ENCODE measurements around the gene FYCO1.

Gene FYCO1

DNA sequence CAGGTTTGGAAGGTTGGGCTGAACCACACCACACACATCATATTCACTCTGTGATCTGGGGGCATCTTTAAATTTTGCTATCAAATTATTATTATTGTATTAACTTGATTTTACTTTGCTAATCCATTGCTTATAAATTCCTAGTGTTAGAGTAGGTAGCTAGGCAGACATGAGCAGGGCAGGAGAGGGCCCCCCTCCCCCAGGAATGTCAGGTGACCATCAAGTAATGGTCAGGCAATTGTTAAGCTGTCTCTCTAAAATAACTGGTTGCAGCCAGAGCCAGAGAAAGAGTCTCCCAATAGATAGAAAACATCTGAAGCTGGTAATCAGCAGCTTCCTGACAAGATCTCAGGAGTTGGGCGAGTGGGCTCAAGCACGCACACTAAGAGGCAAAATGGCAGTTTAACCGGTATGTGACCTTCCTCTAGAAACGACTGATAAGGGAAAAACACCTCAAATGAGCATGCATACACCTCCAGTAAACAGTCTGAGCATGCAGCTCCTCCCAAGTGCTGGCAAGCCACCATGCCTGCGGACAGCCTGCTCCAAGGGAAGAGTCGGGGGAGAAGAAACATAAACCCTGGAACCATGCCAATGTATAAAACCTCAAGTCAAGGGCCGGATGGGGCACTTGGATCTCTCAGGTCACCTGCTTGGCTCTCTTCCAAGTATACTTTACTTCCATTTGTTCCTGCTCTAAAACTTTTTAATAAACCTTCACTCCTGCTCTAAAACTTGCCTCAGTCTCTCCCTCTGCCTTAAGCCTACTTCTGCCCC lies 55.4 kb downstream of the FYCO1 start:
- no peak for DNase-seq

GRCh38 chr3:45939341-45939771 lies 56.3 kb downstream of the FYCO1 start:
- no peak for DNase-seq

DNA sequence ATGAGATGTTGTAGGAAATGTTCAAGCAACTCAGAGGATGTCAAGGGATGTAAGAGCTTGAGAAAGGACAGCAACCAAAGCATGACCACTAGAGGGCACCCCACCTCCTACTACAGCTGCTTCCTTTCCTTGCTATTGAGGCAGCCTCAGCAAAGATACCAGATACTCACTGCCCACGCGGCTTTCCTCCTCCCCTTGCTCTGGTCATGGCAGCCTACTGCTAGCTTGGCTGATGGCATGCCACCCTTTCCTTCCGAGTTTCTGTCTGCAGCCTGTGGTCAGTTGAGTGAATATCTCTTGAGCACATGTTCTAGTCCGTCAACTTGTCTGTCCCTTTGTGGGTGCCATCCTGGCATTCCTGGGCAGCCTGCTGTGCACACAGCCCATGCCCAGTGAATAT lies 56.8 kb downstream of the FYCO1 start:
- peak; percentile 80 for DNase-seq

- DNase-seq = no peak
Measured at GRCh38 chr3:45938043-45938435, 57.6 kb downstream of the FYCO1 start.

DNA sequence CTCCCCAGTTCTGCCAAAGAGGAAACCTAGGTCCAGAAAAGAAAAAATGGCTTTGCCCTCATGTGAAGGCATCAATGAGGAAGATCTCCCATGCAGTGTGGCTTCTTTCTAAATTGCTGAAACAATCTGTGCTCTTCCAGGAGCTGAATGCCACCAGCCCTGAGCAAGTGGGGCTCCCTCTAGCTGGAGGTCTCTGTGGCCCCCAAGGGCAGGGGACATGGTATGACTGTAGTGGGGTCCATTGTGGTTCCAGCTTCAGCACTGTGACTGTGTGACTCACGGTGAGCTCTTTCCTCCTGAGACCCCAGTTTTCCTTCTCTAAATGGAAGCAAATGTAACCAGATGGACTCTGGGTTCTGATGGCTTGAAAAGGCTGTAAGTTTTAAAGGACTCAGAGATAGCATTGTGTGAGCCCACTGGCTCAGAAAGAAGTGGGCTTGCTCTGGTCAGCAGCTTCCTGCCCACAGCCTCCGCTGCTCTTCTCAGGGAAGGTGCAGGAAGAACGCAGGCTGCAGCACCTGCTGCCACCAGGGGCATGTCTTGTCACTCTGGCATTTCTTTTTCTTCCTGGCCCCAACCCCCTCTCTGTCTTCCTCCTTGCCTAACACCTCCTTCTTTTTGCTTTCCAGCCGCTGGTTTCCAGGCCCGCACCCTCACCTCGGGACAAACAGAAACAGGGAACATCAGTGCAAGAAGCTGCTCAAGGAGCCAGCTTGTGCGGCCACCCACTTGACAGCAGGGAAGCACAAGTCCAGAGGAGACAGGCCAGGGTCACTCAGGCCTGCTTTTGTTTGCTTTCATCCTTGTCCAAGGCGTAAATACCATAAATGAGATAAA lies 58.2 kb downstream of the FYCO1 start:
- no peak for DNase-seq

DNA sequence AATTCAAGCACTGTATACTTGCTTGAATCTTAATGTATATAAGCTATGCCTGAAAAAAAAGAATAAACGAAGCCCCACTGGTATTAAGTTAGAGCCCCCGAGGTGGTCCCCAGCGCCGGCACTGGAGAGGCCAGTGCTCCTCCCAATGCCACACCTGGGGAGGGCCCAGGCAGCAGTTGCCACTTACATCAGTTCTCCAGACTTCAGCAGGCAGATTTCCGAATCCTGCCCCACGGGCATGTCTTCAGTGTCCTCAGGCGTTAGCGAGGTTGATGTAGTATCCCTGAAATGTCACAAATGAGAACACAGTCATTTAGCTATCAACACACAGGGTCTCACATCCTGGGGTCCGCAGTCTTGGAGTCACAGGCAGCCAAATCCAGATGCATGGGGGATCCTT lies 59.4 kb downstream of the FYCO1 start:
- no peak for DNase-seq

- DNase-seq = no peak
Measured at GRCh38 chr3:45933591-45933990, 62.0 kb downstream of the FYCO1 start.

GRCh38 chr3:45932112-45932511 lies 63.5 kb downstream of the FYCO1 start:
- DNase-seq = no peak

GRCh38 chr3:45931496-45931895 lies 64.1 kb downstream of the FYCO1 start:
- no peak for DNase-seq

GRCh38 chr3:45929042-45929679 lies 66.5 kb downstream of the FYCO1 start:
- peak; percentile 40 for DNase-seq

- peak; percentile 51 for DNase-seq
Measured at GRCh38 chr3:45927881-45928280, 67.7 kb downstream of the FYCO1 start.

DNA sequence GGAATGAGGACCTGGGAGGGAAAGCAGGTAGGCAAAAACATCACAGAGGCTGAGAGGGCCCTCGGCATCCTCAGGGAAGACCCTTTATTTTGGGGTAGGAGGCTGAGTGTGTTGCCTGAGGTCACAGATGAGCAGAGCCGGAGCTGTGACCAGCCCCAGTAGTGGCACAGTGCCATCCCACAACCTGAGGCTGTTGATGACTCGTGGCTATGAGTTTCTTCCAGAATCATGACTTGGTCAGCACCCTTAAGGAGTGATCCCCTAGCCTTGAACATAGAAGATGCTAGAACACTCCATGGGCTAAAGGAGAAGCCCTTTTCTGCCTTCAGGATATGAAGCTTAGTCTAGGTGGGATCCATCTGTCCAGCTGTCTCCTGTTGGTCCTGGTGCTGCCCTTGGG lies 71.9 kb downstream of the FYCO1 start:
- peak; percentile 22 for DNase-seq

DNA sequence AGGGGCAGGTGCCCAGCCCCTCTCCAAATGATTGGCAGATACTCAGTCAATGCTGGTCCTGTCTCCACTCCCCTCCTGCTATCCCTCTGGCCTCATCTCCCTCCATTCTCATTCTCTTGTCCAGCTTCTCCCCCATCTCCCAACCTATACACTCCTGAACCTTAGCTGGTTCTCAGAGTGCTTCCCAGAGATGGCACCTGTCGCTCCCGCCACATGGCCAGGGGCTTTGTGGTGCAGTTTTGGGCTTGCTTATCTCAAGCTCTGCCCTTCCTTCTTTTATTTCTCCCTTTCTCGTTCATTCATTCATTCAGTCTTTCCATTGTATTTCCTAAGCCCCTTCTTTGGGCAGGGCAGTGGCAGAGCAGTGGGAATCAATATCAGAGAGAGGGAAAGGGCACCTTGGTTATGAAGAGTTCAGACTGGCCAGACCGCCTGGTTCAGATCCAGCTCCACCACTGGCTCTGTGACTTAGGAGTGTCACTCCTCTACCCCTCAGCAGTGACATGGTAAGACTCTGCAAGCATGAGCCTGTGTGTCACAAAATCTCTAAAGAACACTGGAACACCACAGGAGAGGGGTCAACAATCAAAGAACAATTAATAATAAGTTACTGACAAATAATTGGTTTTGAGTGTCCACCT lies 72.6 kb downstream of the FYCO1 start:
- no peak for DNase-seq

- DNase-seq = no peak
Measured at GRCh38 chr3:45922039-45922326, 73.6 kb downstream of the FYCO1 start.

GRCh38 chr3:45921158-45922038 lies 74.2 kb downstream of the FYCO1 start:
- DNase-seq = no peak

- DNase-seq = no peak
Measured at GRCh38 chr3:45917146-45917898, 78.3 kb downstream of the FYCO1 start.

GRCh38 chr3:45915518-45916231 lies 79.9 kb downstream of the FYCO1 start:
- DNase-seq = peak; percentile 84

DNA sequence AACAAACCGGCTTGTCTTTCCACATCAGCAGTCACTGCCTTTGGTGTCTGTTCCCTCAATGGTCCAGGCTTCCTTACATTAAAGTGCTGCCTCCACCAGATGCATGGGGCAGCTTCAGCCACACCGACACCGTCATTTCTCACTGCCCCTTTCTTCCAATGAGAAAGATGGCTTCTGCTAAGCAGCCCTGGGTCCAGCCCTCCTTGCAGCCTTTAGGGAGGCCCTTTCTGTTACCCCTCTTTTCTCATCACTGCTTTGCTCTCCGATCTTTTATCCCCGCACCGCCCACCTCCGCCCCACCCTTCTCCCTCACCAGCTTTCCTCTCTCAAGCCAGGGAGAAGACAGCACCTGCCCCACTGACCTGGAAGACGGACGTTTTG lies 80.6 kb downstream of the FYCO1 start:
- no peak for DNase-seq

GRCh38 chr3:45914362-45915058 lies 81.1 kb downstream of the FYCO1 start:
- DNase-seq = no peak

GRCh38 chr3:45912435-45912834 lies 83.2 kb downstream of the FYCO1 start:
- no peak for DNase-seq
